ENCODE data around the gene CXCR3. TPM values are rescaled to one million over a fixed set of nuclear protein-coding genes. Genes with fewer than 3 reads are reported as not detected.

Gene CXCR3
- total RNA-seq, 4 donors from 2014 or later = 1.1 to 3.5 (median 1.3) TPM; not detected in 1

DNA sequence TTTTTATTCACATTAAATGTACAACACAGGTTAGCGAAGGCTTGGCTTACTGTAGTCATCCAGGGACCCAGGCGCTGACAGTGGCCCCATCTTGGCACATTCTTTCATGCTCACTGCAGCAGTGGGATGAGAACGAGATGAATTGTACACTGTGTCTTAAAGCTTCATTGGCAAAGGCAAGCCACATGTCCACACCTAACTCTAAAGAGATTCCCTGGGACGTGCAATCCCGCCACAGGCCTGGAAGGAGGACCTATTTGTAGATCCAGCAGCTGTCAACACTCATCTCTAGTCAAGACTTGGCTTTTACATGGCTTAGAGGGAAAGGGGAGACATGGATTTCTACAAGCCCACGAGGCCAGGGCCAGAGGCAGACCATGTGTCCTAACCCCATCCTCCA, 16.1 kb upstream of the CXCR3 start:
- 77 to 83% methylated on average over 1 to 6 of the region's 6 CpGs for whole genome bisulfite sequencing, 2 donors (ENCODE audit: low coverage in 1 of 2)
- no peak overlapping the region for H3K27ac ChIP-seq
- H3K27me3 ChIP-seq = no peaks in the 10 kb centered on the region
- H3K9me3 ChIP-seq = no peaks in the 10 kb centered on the region
- in situ Hi-C loops (cut with MboI; ENCODE audit: low pct_ligation_motif_present in 1 of 4, low pct_unique_long_range_greater_than_20kb in 1 of 4, low sequenced_read_pairs in 3 of 4) (no loop called here), intact Hi-C loops (cut with DNase I; ENCODE audit: low total_unique reads) (no loop called here)
- H3K36me3 ChIP-seq = no peaks in the 10 kb centered on the region
- TF ChIP-seq EP300 (IDR thresholded peaks at IDR 0.05; ENCODE audit: low read depth) (no peak), POLR2AphosphoS5 (IDR thresholded peaks at IDR 0.05) (no peak), POLR2A (IDR thresholded peaks at IDR 0.05) (no peak)
- no peak overlapping the region for H3K4me3 ChIP-seq
- DNase-seq = no peak
- H3K4me1 ChIP-seq = peaks cover 0 to 15% (median 1%) of the 10 kb centered on the region in 4 donors

DNA sequence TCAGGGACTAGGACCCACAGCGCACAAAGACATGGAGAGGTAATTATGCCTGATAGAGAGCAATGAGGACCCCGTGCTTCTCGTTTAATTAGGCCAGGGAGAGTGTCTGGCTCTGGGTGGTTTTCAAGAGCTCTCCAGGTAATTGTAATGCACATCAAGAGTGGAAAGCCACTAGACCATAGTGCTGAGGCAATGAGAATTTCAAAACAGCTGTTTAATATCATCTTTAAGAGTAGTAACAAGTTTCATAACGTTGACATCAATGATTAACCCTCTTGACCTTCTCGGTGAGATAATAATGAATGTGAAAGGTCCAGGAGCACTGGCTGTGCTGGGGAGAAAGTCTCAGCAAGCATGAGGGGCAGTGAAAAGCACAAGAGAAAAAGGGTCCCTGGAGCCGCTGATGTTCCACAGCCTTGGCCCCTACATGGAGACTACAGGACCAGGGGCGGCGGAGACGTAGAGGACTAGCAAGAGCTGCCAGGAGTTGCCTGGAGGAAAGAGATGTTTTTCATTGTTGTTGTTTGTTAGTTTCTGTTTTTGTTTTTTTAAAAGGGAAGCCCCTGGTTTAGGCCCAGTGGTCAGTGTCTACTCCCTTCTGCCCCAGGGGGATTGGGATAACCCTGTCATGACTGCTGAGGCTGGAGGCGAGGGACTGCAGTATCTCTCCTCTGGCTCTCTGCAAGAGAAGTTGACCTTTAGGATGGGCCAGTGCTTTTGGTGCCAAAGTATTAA, 14.8 kb upstream of the CXCR3 start:
- in situ Hi-C loops (cut with MboI; ENCODE audit: low pct_ligation_motif_present in 1 of 4, low pct_unique_long_range_greater_than_20kb in 1 of 4, low sequenced_read_pairs in 3 of 4) = no loop called here
- no peak for DNase-seq
- Histone ChIP-seq H3K27ac (no peak overlapping the region), H3K4me3 (no peak overlapping the region), H3K9me3 (no peaks in the 10 kb centered on the region), H3K36me3 (no peaks in the 10 kb centered on the region), H3K27me3 (no peaks in the 10 kb centered on the region), H3K4me1 (peaks cover 0 to 15% (median 1%) of the 10 kb centered on the region in 4 donors)
- no peak for TF ChIP-seq EP300 (IDR thresholded peaks at IDR 0.05; ENCODE audit: low read depth)
- TF ChIP-seq POLR2AphosphoS5 (IDR thresholded peaks at IDR 0.05) = no peak
- no peak for TF ChIP-seq CTCF (IDR thresholded peaks at IDR 0.05)
- no peak for TF ChIP-seq POLR2A (IDR thresholded peaks at IDR 0.05)
- intact Hi-C loops (cut with DNase I; ENCODE audit: low total_unique reads) = no loop called here
- WGBS, 2 donors (ENCODE audit: low coverage in 1 of 2) = 79 to 89% methylated on average over 5 to 10 of the region's 10 CpGs

GRCh38 chrX:71629467-71629866, 11.2 kb upstream of the CXCR3 start:
- Histone ChIP-seq H3K27ac (no peak overlapping the region), H3K4me1 (peaks cover 0 to 20% (median 7%) of the 10 kb centered on the region in 4 donors), H3K27me3 (no peaks in the 10 kb centered on the region), H3K9me3 (no peaks in the 10 kb centered on the region), H3K36me3 (no peaks in the 10 kb centered on the region), H3K4me3 (no peak overlapping the region)
- intact Hi-C loops (cut with DNase I; ENCODE audit: low total_unique reads) (no loop called here), in situ Hi-C loops (cut with MboI; ENCODE audit: low pct_ligation_motif_present in 1 of 4, low pct_unique_long_range_greater_than_20kb in 1 of 4, low sequenced_read_pairs in 3 of 4) (no loop called here)
- DNase-seq = no peak
- 85% methylated on average over 2 of the region's 2 CpGs; no CpG with 5 or more reads in 1 of the 2 donors for WGBS, 2 donors (ENCODE audit: low coverage in 1 of 2)
- TF ChIP-seq CTCF (IDR thresholded peaks at IDR 0.05) (no peak), EP300 (IDR thresholded peaks at IDR 0.05; ENCODE audit: low read depth) (no peak), POLR2A (IDR thresholded peaks at IDR 0.05) (no peak), POLR2AphosphoS5 (IDR thresholded peaks at IDR 0.05) (no peak)

GRCh38 chrX:71627588-71628404, 9.5 kb upstream of the CXCR3 start:
- no peak for TF ChIP-seq POLR2A (IDR thresholded peaks at IDR 0.05)
- no peak for TF ChIP-seq POLR2AphosphoS5 (IDR thresholded peaks at IDR 0.05)
- TF ChIP-seq CTCF (IDR thresholded peaks at IDR 0.05) = no peak
- no peak for TF ChIP-seq EP300 (IDR thresholded peaks at IDR 0.05; ENCODE audit: low read depth)
- Histone ChIP-seq H3K36me3 (no peaks in the 10 kb centered on the region), H3K27ac (peak overlapping the region in 2 of 4 donors; percentile 70 to 71), H3K9me3 (no peaks in the 10 kb centered on the region), H3K4me1 (peaks cover 11 to 37% (median 20%) of the 10 kb centered on the region in 4 donors), H3K27me3 (no peaks in the 10 kb centered on the region), H3K4me3 (no peak overlapping the region)
- 79% methylated on average over 14 of the region's 14 CpGs; no CpG with 5 or more reads in 1 of the 2 donors for WGBS, 2 donors (ENCODE audit: low coverage in 1 of 2)
- intact Hi-C loops (cut with DNase I; ENCODE audit: low total_unique reads) (no loop called here), in situ Hi-C loops (cut with MboI; ENCODE audit: low pct_ligation_motif_present in 1 of 4, low pct_unique_long_range_greater_than_20kb in 1 of 4, low sequenced_read_pairs in 3 of 4) (no loop called here)
- DNase-seq = no peak

All from transverse colon (tissue), 4 donors.